ENCODE measurements around the gene PRRC2B. TPM values are rescaled to one million over a fixed set of nuclear protein-coding genes. Genes with fewer than 3 reads are reported as not detected.
A peak's percentile ranks its signal among the peaks of the same experiment; 100 is the strongest.

The PRRC2B gene
- total RNA-seq, 6 experiments from 2014 or later, result 53.7 to 82.6 (median 57.3) TPM

DNA sequence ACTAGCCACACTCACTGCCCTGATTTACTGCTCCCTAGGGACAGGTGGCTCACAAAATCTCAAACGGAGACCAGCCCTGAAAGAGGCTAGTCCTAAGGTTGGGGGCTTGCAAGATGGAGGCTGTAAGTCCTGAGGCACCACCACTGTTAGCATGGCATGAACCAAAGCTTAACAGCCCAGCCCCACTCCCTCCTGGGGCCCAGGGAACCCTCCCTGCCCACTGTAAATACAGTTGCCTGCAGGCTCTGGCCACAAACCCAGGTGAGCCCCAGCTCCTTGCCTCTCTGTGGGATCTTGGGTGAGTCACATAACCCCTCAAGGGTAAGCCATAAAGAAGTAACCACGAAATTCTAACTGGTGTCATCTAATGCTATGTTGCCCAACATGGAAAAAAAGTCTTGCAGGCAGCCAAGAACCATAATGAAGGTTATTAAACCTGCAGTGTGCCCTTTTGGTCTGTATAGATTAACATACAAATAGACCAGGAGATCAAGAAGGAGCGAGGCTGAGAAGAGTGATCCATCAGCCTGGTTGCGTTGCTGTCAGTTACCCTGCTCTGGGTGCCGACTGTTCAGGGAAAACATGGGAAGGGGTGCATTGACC, 107.2 kb downstream of the PRRC2B start:
- intact Hi-C loops (cut with DNase I), result no loop called here
- H3K4me1 ChIP-seq, result peaks cover 0 to 17% (median 5%) of the 10 kb centered on the region in 4 donors
- H3K4me3 ChIP-seq, result no peak overlapping the region
- DNase-seq (no peak), ATAC-seq (no peak)
- no peak for TF ChIP-seq POLR2A (IDR thresholded peaks at IDR 0.05)
- TF ChIP-seq, protein P1, sequence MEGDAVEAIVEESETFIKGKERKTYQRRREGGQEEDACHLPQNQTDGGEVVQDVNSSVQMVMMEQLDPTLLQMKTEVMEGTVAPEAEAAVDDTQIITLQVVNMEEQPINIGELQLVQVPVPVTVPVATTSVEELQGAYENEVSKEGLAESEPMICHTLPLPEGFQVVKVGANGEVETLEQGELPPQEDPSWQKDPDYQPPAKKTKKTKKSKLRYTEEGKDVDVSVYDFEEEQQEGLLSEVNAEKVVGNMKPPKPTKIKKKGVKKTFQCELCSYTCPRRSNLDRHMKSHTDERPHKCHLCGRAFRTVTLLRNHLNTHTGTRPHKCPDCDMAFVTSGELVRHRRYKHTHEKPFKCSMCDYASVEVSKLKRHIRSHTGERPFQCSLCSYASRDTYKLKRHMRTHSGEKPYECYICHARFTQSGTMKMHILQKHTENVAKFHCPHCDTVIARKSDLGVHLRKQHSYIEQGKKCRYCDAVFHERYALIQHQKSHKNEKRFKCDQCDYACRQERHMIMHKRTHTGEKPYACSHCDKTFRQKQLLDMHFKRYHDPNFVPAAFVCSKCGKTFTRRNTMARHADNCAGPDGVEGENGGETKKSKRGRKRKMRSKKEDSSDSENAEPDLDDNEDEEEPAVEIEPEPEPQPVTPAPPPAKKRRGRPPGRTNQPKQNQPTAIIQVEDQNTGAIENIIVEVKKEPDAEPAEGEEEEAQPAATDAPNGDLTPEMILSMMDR (IDR thresholded peaks at IDR 0.05), result no peak
- no peak overlapping the region for H3K27ac ChIP-seq
- peaks cover 0 to 22% (median 10%) of the 10 kb centered on the region in 4 donors for H3K36me3 ChIP-seq
- H3K9me3 ChIP-seq, result no peaks in the 10 kb centered on the region
- 51% methylated on average over 3 of the region's 5 CpGs for WGBS (ENCODE audit: insufficient coverage, low coverage, low lambda C conversion rate, missing lambda C conversion rate)
- no peaks in the 10 kb centered on the region for H3K27me3 ChIP-seq

GRCh38 chr9:131502781-131503625, 109.1 kb downstream of the PRRC2B start, which contains the start of gene POMT1:
POMT1 (plus strand) TSS chr9:131502918; CDS start chr9:131504219, 1,301 bp downstream.
- H3K4me3 ChIP-seq, result peak within 1 kb of the TSS; percentile 95 to 100 (median 99)
- no peaks in the 10 kb centered on the region for H3K9me3 ChIP-seq
- no peaks in the 10 kb centered on the region for H3K27me3 ChIP-seq
- 0% methylated on average over 31 of the region's 83 CpGs for WGBS (ENCODE audit: insufficient coverage, low coverage, low lambda C conversion rate, missing lambda C conversion rate)
- ATAC-seq, result peak; percentile 92 to 95 (median 92)
- H3K27ac ChIP-seq, result peak within 1 kb of the TSS in 1 of 3 donors; percentile 64
- DNase-seq, result peak; percentile 89 to 91 (median 91)
- intact Hi-C loops (cut with DNase I), result no loop called here
- H3K36me3 ChIP-seq, result peaks cover 0 to 8% (median 0%) of the 10 kb centered on the region in 4 donors
- TF ChIP-seq POLR2A (IDR thresholded peaks at IDR 0.05), result peak; percentile 34
- TF ChIP-seq, protein P1 (IDR thresholded peaks at IDR 0.05), result no peak
- peaks cover 0 to 19% (median 7%) of the 10 kb centered on the region in 4 donors for H3K4me1 ChIP-seq

GRCh38 chr9:131503626-131504465, 110.0 kb downstream of the PRRC2B start:
- Histone ChIP-seq H3K4me1 (peaks cover 0 to 19% (median 7%) of the 10 kb centered on the region in 4 donors), H3K9me3 (no peaks in the 10 kb centered on the region), H3K36me3 (peaks cover 0 to 6% (median 0%) of the 10 kb centered on the region in 4 donors), H3K27me3 (no peaks in the 10 kb centered on the region), H3K27ac (no peak overlapping the region), H3K4me3 (peak overlapping the region; percentile 95 to 100 (median 99))
- 24% methylated on average over 29 of the region's 32 CpGs for WGBS (ENCODE audit: insufficient coverage, low coverage, low lambda C conversion rate, missing lambda C conversion rate)
- TF ChIP-seq, protein P1 (IDR thresholded peaks at IDR 0.05), result no peak
- TF ChIP-seq POLR2A (IDR thresholded peaks at IDR 0.05), result no peak
- no peak for DNase-seq
- intact Hi-C loops (cut with DNase I), result no loop called here
- peak in 2 of 4 donors; percentile 6 to 22 for ATAC-seq

DNA sequence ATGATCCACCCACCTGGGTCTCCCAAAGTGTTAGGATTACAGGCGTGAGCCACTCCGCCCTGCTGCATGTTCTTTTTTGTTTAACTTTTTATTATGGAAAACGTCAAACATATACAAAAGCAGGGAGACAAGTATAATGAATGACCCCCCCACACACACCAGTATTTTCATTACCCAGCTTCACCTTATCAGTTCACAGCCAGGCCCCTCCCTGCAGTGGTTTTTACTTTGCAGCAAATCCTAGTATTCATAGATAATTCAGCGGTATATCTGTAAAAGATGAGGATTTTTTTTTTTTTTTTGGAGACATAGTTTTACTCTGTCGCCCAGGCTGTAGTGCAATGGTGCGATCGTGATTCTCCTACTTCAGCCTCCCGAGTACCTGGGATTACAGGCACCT, 111.1 kb downstream of the PRRC2B start:
- no peak for TF ChIP-seq POLR2A (IDR thresholded peaks at IDR 0.05)
- TF ChIP-seq, protein P1 (IDR thresholded peaks at IDR 0.05), result no peak
- H3K27me3 ChIP-seq, result no peaks in the 10 kb centered on the region
- peaks cover 0 to 19% (median 7%) of the 10 kb centered on the region in 4 donors for H3K4me1 ChIP-seq
- DNase-seq (no peak), ATAC-seq (no peak)
- no peak overlapping the region for H3K4me3 ChIP-seq
- WGBS (ENCODE audit: insufficient coverage, low coverage, low lambda C conversion rate, missing lambda C conversion rate), result 89% methylated on average over 6 of the region's 8 CpGs
- no peak overlapping the region for H3K27ac ChIP-seq
- intact Hi-C loops (cut with DNase I), result no loop called here
- H3K9me3 ChIP-seq, result no peaks in the 10 kb centered on the region
- peaks cover 0 to 10% (median under 1%) of the 10 kb centered on the region in 4 donors for H3K36me3 ChIP-seq

Measured in right lobe of liver (tissue), 6 donors.